ENCODE measurements around the gene KMT2E.
"Not testable (repeated sequence)": the region's sequence is repeated elsewhere in the genome, so short reads cannot be mapped to it uniquely, and the experiment has no call there.

The KMT2E gene

DNA sequence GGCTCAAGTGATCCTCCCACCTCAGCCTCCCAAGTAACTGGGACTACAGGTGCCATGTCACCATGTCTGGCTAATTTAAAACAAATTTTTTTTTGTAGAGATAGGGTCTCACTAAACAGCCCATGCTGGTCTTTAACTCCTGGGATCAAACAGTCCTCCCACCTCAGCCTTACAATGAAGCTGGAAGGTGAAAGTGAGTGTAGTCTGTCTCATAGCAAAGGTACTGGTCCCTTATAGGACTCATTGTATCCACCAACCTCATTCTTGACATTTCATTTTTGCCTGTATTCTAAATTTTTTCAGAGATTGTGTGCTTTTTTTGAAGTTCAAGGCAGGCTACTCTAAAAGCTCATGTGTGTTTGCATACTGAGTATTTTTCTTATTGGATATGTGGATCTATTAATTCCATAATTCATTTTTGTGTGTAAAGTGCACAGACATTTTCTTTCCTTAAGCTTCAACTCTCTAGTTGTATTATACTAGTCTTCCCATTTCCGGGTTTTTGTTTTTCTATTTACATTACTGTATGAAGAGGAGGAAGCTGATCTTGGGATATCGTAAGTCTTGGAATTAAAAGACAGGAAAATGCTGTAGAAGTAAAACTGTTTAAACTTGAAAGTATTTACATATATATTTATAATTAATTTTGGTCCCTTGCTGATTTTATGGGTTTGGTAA, 13.3 kb downstream of the KMT2E start:
- no peak for DNase-seq

DNA sequence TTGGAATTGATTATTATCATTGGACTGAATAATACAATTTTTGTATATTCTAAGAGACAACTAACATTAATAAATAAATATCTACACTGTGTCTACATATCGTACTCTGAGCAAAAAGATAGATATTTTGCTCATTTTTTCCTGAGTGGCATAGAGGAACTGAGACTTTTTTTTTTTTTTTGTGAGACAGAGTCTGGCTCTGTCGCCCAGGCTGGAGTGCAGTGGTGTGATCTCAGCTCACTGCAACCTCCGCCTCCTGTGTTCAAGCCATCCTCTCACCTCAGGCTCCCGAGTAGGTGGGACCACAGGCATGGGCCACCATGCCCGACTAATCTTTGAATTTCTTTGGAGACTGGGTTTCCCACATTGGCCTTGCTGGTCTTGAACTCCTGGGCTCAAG, 14.0 kb downstream of the KMT2E start:
- DNase-seq = no peak

DNA sequence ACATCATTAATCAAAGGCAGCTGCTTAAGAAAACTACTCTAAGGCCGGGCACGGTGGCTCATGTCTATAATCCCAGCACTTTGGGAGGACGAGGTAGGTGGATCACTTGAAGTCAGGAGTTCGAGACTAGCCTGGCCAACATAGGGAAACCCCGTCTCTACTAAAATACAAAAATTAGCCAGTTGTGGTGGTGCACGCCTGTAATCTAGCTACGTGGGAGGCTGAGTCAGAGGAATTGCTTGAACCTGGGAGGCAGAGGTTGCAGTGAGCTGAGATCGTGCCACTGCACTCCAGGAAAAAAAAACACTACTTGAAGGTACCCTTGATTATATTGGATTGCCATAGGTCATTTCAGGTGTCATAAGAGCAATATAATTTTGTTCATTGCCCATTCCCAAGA, 14.9 kb downstream of the KMT2E start:
- not testable (repeated sequence) for DNase-seq

DNA sequence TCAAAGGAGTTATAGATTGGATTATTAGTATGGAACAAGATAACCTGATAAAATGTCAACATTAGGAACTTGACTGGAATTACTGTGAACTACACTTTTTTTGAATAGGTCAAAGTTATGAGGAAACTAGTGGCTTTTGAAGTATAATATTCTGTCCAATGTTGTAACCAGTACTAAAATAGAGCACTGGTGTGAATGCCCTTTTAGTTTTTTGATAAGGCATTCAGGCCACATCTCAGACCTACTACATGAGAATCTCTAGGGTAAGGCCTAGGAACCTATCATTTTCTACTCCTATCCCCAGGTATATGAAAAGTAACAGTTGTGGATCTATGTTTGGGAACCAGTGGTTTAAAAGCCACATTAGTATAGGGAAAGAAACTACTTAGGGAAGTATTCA, 16.4 kb downstream of the KMT2E start:
- DNase-seq = no peak

DNA sequence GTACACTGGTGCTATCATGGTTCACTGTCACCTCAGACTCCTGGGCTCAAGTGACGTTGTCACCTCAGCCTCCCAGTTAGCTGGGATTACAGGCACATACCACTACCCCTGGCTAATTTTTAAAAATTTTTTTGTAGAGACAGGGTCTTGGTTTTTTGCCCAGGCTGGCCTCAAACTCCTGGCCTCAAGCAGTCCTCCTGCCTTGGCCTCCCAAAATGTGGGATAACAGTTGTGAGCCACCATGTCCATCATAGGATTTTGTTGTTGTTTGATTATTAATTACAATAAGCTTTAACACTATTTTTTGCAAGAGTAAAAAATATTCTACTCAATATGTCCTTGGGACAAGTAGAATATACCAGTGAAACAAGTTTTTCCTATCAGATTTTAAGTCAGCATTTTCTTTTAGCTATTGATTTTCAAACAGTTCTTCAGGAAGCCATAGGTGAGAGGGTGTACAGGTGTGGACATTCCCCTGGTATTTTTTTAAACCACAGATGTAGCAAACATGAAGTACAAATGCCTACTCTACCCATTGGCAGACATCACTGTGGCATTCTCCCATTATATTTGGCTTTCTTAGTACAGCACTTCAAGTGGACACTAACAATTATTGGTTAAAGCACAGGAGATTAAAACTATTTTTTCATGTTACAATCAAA, 18.7 kb downstream of the KMT2E start:
- DNase-seq = no peak

DNA sequence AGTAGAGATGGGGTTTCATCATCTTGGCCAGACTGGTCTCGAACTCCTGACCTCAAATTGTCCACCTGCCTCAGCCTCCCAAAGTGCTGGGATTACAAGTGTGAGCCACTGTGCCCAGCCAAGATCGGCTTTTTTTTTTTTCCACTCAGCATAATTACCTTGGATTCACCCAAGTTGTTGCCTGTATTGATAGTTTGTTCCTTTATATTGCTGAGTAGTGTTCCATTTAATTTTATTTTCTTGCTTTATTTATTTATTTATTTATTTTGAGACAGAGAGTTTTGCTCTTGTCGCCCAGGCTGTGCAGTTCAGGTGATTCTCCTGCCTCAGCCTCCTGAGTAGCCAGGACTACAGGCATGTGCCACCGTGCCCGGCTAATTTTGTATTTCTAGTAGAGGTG, 21.3 kb downstream of the KMT2E start:
- no peak for DNase-seq

DNA sequence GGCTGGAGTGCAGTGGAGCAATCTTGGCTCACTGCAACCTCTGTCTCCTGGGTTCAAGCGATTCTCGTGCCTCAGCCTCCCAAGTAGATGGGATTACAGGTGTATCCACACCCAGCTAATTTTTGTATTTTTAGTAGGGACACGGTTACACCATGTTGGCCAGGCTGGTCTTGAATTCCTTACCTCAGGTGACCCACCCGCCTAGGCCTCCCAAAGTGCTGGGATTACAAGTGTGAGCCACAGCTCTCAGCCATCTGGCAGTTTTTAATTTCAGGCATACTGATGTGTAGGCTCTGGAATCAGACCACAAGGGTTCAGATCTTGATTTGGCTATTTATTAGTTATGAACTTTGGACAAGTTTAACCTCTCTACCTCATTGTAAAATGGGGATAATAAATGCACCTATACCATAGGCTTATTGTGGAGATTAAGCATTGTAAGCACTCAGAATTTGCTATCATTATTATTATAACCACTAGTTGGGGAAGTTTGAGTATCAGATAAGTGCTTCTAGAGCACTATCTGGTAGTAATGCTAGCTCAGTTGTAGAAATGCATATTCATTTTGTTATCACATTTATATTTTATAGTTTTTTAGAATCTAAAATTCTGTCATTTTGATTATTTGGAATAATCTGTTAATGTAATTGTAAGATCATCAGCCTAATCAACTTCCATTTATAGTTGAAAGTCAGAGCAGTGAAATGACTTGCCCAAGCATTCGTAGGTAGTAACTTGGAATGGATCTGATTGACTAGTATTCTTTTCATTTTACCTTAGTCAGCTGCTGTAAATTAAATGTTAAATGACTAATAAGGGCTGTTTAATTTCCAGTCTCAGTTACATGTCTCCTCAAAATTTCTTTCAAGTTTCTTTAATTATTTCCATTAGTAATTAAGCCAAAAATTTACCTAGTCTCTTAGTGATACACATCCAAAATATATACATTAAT, 22.5 kb downstream of the KMT2E start:
- no peak for DNase-seq

DNA sequence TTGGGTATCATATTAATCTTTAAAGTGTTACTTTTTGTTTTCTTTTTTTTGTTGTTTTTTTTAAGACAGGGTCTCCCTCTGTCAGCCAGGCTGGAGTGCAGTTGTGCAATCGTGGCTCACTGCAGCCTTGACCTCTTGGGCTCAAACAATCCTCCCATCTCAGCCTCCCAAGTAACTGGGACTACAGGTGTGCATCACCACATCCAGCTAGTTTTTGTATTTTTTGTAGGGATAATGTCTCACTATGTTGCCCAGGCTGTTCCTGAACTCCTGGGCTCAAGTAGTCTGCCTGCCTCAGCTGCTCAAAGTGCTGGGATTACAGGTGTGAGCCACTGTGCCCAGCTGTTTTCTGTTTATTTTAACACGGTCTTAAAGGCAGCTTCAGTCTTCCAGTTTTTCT, 23.3 kb downstream of the KMT2E start:
- DNase-seq = no peak

DNA sequence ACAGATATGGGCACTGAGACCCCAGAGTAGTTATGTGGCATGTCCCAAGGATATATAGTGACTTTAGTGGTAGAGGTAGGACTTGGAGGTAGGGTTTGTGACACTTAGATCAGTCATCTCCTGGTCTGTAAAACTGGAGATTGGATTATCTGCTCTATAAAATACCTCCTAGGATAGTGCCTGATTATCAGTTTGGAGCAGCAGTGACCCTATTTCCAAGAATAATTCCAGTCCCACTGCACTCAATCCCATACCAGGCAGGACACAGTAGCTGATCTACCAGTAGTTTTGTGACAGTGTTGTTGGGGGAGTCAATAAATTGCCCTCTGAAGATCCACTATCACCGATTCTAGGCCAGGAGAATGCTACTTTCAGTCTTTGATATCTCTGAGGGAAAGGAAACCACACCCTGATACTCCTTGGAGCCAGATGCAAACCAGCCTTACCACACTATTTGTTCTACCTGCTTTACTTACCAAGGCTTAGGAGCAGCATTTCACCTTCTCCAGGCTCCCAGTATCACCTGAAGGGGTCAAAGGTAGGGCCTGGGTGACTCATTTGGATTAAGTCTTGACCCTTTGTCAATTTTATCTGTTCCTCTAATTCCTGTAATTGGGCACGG, 30.6 kb downstream of the KMT2E start:
- no peak for DNase-seq

DNA sequence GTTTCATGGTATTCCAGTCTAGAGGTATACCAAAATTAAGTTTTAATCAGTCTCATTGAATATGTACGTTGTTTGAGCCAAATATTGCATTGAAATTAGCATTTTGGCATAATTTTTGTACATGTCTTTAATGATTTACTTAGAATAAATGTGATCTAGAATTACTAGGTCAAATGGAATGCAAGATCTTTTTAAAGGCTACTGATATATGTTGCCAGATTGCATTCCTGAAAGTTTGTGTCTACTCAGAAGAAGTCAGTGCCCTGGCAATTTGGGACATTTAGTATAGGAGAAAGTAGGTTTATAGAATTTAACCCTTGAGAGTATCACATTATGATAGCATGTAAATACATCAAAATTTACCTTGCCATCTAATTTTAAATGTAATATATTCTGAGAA, 32.4 kb downstream of the KMT2E start:
- no peak for DNase-seq

DNA sequence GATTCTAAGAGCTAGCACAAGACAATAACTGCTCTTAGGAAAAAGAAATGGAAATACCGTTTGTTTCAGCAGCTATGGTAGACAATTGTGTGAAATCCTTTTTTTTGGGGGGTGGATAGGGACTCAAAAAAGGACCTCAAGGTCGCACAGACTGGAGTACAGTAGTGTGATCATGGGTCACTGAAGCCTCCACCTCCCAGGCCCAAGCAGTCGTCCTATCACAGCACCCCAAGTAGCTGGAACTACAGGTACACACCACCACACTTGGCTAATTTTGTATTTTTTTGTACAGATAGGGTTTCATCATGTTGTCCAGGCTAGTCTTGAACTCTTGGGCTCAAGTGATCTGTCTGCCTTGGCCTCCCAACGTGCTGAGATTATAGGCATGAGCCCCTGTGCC, 33.9 kb downstream of the KMT2E start:
- DNase-seq = no peak

DNA sequence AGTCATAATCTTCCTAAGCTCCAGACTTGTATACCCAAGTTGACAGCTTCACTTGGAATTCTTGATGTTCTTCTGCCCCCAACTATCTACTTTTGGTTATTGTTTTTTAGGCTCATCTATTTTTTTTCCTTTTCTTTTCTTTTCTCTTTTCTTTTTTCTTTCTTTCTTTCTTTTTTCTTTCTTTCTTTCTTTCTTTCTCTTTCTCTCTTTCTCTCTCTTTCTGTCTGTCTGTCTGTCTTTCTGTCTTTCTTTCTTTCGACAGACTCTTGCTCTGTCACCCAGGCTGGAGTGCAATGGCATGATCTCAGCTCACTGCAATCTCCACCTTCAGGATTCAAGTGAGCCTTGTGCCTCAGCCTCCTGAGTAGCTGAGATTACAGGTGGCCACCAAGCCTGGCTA, 36.5 kb downstream of the KMT2E start:
- DNase-seq = no peak

DNA sequence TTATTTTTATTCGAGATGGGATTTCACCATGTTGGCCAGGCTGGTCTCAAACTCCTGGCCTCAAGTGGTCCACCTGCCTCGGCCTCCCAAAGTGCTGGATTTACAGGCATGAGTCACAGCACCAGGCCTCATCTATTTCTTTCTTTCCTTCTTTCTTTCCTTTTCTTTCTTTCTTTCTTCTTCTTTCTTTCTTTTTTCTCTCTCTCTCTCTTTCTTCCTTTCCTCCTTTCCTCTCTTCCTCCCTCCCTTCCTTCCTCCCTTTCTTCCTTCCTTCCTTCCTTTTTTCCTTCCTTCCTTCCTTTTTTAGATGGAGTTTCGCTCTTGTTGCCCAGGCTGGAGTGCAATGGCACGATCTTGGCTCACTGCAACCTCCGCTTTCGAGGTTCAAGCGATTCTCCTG, 36.9 kb downstream of the KMT2E start:
- DNase-seq = not testable (repeated sequence)

DNA sequence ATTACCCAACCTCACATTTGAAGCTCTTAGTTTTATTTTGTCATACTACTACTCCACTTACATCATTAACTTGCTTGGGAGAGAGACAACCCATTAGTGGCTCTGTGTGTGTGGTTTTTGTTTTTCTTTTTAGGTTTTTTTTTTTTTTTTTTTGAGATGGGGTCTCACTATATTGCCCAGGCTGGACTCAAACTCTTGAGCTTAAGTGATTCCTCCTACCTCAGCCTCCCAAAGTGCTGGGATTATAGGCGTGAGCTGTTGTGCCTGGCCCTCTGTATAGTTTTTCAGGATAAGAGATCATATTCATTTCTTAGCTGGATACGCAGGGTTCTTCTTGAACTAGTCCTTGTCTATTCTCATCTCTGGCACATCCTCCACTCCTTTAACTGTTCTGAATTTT, 41.1 kb downstream of the KMT2E start:
- no peak for DNase-seq

DNA sequence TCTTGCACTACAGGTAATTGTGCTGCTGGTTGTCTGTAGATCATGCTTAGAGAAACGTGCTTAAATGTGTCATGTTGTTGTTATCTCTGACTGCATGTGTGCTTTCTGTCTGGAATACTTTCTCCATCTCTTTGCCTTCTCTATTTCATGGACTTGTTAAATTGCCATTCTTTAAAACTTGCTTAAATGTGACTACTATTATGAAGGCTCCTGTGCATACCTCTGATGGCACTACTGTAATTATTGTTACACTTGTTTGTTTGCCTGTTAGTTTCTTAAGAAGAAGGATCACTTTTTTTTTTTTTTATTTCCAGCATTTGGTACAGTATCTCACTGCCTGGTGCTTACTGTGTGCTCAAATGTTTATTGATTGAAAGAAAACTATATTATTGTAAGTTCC, 41.6 kb downstream of the KMT2E start:
- DNase-seq = no peak

DNA sequence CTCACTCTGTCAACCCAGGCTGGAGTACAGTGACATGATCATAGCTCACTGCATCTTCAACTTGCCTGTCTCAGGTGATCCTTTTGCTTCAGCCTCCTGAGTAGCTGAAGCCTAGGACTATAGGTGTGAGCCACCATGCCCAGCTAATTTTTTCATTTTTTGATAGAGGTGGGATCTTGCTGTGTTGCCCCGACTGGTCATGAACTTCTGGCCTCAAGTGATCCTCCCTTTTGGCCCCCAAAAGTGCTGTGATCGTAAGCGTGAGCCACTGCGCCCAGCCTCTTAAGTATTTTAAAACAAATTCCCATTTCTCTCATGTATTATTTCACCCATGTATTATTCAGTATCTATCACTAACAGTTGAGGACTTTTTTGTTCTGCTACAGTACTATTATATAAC, 43.5 kb downstream of the KMT2E start:
- DNase-seq = no peak

DNA sequence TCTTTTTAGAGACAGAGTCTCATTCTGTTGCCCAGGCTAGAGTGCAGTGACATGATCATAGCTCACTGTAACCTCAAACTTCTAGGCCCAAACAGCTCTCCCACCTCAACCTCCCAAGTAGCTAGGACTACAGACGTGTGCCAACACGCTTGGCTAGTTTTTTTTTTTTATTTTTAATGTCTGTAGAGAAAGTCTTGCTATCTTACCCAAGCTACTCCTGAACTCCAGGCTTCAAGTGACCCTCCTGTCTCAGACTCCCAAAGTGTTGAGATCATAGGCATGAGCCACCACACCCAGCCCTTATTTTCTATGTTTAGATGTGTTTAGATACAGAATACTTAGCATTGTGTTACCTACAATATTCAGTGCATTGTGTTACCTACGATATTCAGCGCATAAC, 46.4 kb downstream of the KMT2E start:
- no peak for DNase-seq

DNA sequence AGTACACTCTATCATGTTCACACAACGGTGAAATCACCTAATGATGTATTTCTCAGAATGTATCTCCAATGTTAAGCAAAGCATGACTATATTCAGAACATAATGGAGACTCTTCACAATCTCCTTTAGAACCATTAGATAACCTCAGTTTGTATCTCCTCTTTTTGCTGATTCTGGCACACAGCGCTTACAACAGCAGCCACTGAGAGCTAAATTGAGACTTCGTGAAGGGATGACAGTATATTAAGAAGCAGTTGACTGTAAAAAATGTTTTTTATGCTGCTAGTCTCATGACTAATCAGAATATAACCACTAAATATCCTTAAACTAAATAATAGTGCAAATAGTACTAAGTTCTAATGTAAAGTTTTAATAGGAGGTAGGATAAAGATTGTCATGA, 46.9 kb downstream of the KMT2E start:
- no peak for DNase-seq

DNA sequence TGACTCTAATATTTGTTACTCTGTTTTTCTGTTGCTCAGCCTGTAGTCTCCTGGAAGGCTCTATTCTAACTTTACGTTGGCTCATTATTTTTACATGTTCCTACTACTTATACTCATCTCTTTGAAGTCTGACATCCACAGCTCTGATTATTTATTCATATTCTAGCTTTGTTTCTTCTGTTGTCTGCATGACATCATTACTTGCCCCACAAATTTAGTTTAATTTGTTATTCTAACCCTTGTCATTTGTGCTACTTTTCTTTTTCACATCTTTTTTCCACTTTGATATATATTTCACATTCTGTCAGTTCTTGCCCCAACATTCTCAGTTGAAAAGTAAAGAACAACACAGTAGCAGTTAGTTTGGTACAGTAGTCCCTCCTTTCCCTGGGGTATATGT, 51.1 kb downstream of the KMT2E start:
- DNase-seq = no peak

DNA sequence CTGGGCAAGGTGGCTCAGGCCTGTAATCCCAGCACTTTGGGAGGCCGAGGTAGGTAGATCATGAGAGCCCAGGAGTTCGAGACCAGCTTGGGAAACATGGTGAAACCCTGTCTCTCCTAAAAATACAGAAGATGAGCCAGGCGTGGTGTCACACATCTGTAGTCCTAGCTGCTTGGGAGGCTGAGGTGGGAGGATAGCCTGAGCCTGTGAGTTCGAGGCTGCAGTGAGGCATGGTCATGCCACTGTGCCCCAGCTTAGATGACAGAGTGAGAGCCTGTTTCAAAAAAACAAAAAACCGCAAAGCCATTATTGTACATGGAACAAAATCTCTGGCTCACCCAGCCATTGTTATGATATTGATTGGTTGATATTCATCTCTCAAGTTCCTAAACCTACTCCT, 53.7 kb downstream of the KMT2E start:
- DNase-seq = no peak

DNA sequence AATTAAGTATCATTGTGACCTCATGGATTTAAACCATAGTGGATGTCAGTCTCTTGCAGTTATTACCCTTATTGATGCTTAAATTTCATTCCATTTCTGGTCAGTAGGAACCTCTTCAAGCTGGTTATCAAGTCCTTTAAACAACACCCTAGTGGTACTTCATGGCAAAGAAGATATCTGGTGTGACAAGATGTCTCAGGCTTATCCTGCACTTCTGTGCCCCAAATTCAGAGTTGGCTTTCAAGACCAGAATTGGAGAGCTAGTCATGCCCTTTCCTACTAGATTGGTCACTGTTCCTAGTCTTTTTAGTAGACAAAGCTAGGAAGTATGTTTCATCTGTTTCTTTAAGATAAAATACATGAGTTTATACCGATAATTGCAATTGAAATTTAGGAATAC, 54.9 kb downstream of the KMT2E start:
- DNase-seq = no peak

DNA sequence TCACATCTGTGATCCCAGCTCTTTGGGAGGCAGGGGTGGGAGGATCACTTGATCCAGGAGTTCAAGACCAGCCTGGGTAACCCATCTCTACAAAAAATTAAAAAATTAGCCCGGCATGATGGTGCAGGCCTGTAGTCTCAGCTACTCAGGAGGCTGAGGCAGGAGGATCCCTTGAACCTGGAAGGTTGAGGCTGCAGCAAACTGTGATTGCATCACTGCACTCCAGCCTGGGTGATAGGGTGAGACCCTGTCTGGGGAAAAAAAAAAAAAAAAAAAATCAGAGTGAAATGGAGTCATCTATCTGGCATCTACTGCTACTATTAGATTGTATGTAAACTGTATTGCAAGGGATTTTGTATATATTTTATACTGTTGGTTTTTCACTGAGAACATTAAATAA, 59.1 kb downstream of the KMT2E start:
- no peak for DNase-seq

DNA sequence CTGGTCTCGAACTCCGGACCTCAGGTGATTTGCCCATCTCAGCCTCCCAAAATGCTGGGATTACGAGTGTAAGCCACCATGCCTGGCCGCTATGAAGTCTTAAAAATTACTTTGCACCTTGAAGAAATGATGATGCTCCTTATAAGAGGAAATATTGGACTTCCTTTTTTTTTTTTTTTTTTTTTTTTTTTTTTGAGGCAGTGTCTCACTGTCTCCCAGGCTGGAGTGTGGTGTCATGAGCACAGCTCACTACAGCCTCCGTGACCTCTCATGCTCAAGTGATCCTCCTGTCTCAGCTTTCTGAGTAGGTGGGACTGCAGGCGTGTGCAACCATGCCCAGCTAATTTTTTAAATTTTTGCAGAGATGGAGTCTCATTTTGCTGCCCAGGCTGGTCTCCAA, 65.3 kb downstream of the KMT2E start:
- no peak for DNase-seq

DNA sequence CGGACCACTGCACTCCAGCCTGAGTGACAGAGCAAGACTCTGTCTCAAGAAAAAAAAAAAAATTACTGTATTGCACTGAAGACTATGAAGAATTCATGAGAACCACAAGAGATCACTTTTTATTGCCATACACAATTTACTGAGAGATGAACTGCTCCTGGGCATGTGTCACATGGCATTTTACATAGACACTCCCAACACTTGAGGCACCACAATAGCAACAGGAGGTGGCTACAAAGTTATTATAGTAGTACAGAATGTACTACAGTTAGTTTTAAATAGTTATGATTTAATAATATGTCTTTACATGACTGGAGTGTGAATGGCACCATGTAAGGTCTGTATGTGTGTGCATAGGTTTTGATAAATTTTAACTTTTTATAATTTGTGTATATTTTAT, 70.6 kb downstream of the KMT2E start:
- no peak for DNase-seq
